ENCODE results near the gene KIF19.

GRCh38 chr17:74336307-74336706 is 10.3 kb downstream of the KIF19 start:
- TF ChIP-seq CTCF (IDR thresholded peaks at IDR 0.05; ENCODE audit: low read depth, low read length, missing input control) = no peak
- no peak for TF ChIP-seq MAX (IDR thresholded peaks at IDR 0.05)
- no peak for TF ChIP-seq YY1 (IDR thresholded peaks at IDR 0.05)
- TF ChIP-seq REST (IDR thresholded peaks at IDR 0.05) = no peak
- no peak for TF ChIP-seq ZBTB33 (IDR thresholded peaks at IDR 0.05)

All from liver (tissue), 2 donors.